ENCODE data around the gene TMPRSS11F.

TMPRSS11F gene

DNA sequence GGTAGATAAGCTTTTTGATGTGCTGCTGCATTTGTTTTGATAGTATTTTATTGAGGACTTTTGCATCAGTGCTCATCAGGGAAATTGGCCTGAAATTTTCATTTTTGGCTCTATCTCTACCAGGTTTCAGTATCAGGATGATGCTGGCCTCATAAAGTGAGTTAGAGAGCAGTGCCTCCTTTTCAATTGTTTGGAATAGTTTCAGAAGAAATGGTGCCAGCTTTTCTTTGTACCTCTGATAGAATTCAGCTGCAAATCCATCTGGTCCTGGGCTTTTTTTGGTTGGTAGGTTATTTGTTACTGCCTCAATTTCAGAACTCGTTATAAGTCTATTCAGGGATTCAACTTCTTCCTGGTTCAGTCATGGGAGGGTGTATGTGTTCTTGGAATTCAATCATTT lies 15.6 kb upstream of the TMPRSS11F start:
- Histone ChIP-seq H3K9me3 (ENCODE audit: insufficient read depth, low read length) (no peaks in the 10 kb centered on the region), H3K9me2 (replicated peaks; ENCODE audit: insufficient read depth, low read length) (no peaks in the 10 kb centered on the region), H3K4me2 (ENCODE audit: low read depth, low read length, poor library complexity, severe bottlenecking) (no peak overlapping the region), H2AFZ (ENCODE audit: low read depth, low read length, severe bottlenecking) (no peak overlapping the region), H3K4me3 (ENCODE audit: insufficient read depth, low read length, poor library complexity, severe bottlenecking) (no peak overlapping the region), H3K9ac (ENCODE audit: low read length) (no peak overlapping the region), H3F3A (ENCODE audit: insufficient read depth) (no peaks in the 10 kb centered on the region), H3K36me3 (ENCODE audit: low read length) (no peaks in the 10 kb centered on the region), H3K79me2 (ENCODE audit: insufficient read depth, low read length) (no peaks in the 10 kb centered on the region), H4K20me1 (ENCODE audit: low read depth, low read length) (no peaks in the 10 kb centered on the region), H3K27me3 (ENCODE audit: low read length) (no peaks in the 10 kb centered on the region), H3K27ac (ENCODE audit: low read depth, low read length) (no peak overlapping the region)
- TF ChIP-seq, protein P1, sequence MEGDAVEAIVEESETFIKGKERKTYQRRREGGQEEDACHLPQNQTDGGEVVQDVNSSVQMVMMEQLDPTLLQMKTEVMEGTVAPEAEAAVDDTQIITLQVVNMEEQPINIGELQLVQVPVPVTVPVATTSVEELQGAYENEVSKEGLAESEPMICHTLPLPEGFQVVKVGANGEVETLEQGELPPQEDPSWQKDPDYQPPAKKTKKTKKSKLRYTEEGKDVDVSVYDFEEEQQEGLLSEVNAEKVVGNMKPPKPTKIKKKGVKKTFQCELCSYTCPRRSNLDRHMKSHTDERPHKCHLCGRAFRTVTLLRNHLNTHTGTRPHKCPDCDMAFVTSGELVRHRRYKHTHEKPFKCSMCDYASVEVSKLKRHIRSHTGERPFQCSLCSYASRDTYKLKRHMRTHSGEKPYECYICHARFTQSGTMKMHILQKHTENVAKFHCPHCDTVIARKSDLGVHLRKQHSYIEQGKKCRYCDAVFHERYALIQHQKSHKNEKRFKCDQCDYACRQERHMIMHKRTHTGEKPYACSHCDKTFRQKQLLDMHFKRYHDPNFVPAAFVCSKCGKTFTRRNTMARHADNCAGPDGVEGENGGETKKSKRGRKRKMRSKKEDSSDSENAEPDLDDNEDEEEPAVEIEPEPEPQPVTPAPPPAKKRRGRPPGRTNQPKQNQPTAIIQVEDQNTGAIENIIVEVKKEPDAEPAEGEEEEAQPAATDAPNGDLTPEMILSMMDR (IDR thresholded peaks at IDR 0.05; ENCODE audit: insufficient read depth, low read length, poor library complexity, severe bottlenecking) = no peak
- no peak for TF ChIP-seq EZH2phosphoT487 (conservative IDR thresholded peaks at IDR 0.05; ENCODE audit: low read length)

DNA sequence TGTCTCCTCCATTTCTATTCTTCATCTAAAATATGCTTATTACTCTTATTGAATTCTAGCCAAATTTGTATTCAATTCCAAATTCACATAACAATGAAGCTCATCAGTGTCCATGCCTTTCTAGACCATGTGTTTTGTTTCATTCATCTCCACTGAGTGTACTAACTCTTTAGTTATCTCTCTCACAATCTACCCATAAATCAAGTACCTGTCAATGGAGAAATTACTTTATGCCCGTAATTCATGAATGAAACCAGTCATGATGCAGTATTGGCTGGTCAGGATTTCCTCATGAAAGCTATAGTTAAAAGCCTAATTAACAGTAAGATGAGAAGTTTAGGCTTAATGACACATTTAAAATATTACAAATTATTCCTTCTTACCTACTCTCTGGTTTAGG lies 12.2 kb upstream of the TMPRSS11F start:
- no peak overlapping the region for H2AFZ ChIP-seq (ENCODE audit: low read depth, low read length, severe bottlenecking)
- no peaks in the 10 kb centered on the region for H3K27me3 ChIP-seq (ENCODE audit: low read length)
- H3K4me3 ChIP-seq (ENCODE audit: insufficient read depth, low read length, poor library complexity, severe bottlenecking) = no peak overlapping the region
- no peaks in the 10 kb centered on the region for H3K36me3 ChIP-seq (ENCODE audit: low read length)
- no peaks in the 10 kb centered on the region for H4K20me1 ChIP-seq (ENCODE audit: low read depth, low read length)
- no peaks in the 10 kb centered on the region for H3F3A ChIP-seq (ENCODE audit: insufficient read depth)
- H3K9me2 ChIP-seq (replicated peaks; ENCODE audit: insufficient read depth, low read length) = no peaks in the 10 kb centered on the region
- TF ChIP-seq, protein P1 (IDR thresholded peaks at IDR 0.05; ENCODE audit: insufficient read depth, low read length, poor library complexity, severe bottlenecking) = no peak
- no peak for TF ChIP-seq EZH2phosphoT487 (conservative IDR thresholded peaks at IDR 0.05; ENCODE audit: low read length)
- H3K9me3 ChIP-seq (ENCODE audit: insufficient read depth, low read length) = no peaks in the 10 kb centered on the region
- H3K79me2 ChIP-seq (ENCODE audit: insufficient read depth, low read length) = no peaks in the 10 kb centered on the region
- no peak overlapping the region for H3K27ac ChIP-seq (ENCODE audit: low read depth, low read length)
- no peak overlapping the region for H3K9ac ChIP-seq (ENCODE audit: low read length)
- no peak overlapping the region for H3K4me2 ChIP-seq (ENCODE audit: low read depth, low read length, poor library complexity, severe bottlenecking)

DNA sequence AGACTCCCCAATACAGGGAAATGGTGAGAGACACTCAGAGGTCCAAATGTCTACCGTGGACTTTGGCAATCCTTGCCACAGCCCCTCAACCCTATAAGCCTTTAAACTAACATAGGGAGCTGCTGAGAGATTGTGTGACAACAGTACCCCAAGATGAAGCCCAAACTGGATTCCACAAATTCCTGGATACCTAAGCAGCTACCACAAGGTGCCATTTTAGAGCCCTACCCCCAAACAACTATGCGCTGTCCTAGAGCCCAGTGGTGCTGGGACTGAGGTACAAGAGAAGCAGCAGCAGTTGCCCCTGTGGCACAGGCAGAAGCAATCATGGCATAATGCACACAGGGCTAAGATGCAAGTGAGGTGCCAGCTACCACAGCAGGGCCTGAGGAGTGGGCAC lies 2.7 kb upstream of the TMPRSS11F start:
- Histone ChIP-seq H3K36me3 (ENCODE audit: low read length) (no peaks in the 10 kb centered on the region), H4K20me1 (ENCODE audit: low read depth, low read length) (no peaks in the 10 kb centered on the region), H3K4me2 (ENCODE audit: low read depth, low read length, poor library complexity, severe bottlenecking) (no peak overlapping the region), H3F3A (ENCODE audit: insufficient read depth) (no peaks in the 10 kb centered on the region), H3K9ac (ENCODE audit: low read length) (no peak overlapping the region), H3K4me3 (ENCODE audit: insufficient read depth, low read length, poor library complexity, severe bottlenecking) (no peak overlapping the region), H3K9me3 (ENCODE audit: insufficient read depth, low read length) (no peaks in the 10 kb centered on the region), H2AFZ (ENCODE audit: low read depth, low read length, severe bottlenecking) (no peak overlapping the region), H3K9me2 (replicated peaks; ENCODE audit: insufficient read depth, low read length) (no peaks in the 10 kb centered on the region), H3K27ac (ENCODE audit: low read depth, low read length) (no peak overlapping the region), H3K79me2 (ENCODE audit: insufficient read depth, low read length) (no peaks in the 10 kb centered on the region), H3K27me3 (ENCODE audit: low read length) (no peaks in the 10 kb centered on the region)
- TF ChIP-seq EZH2phosphoT487 (conservative IDR thresholded peaks at IDR 0.05; ENCODE audit: low read length) = no peak
- TF ChIP-seq, protein P1 (IDR thresholded peaks at IDR 0.05; ENCODE audit: insufficient read depth, low read length, poor library complexity, severe bottlenecking) = no peak
